Left cardiac atrium (tissue), 4 donors: ENCODE measurements around the gene NUP153. TPM values are rescaled to one million over a fixed set of nuclear protein-coding genes. Genes with fewer than 3 reads are reported as not detected.
"Not testable (repeated sequence)": the region's sequence is repeated elsewhere in the genome, so short reads cannot be mapped to it uniquely, and the experiment has no call there.

Experiments
- ATAC-seq, 2 donors: fragments of 200-7000 bp; cut with Tn5 transposase; one replicate each; pipeline ENCODE4 v1.9.1; 2020; ENCODE audit warnings: mild to moderate bottlenecking in 2 of 2, moderate library complexity in 2 of 2
- DNase-seq: peaks from one replicate; pipeline ENCODE4 v3.0.0-alpha.2; 2020
- intact Hi-C, 2 donors: fragments of 100-400 bp; cut with DNase I; formaldehyde crosslinking; loops; one replicate each; pipeline versions ENCODE4 v1.14.1 to v1.15.1; 2022 to 2023
- total RNA-seq, 2 donors: library from RNA; stranded (reverse); fragmentation: NEBNext Ultra II Directional; extraction: Animal tissue kit (Norgen Biotek cat#: 25700); gene quantifications; one replicate each; pipeline ENCODE4 v1.2.1, GENCODE V29; 2021
- donor health status: DM: no; HTN: yes; CAD: no.
- donor health status: DM: no; HTN: yes; CAD: no; lungs with severe emphysema.
- donor health status: DM: yes; HTN: yes; CAD: no.
- donor health status: Dilated cardiomyopathy.

The NUP153 gene
- total RNA-seq, 2 donors from 2014 or later: 22.0 to 28.1 TPM

- no peak for DNase-seq
- intact Hi-C loops: loop anchor here (1.0 to 10.0 kb wide), 5 partner anchors 117 to 428 kb away; partner anchors contain the start of gene RBM24 (in 1 of the 2)
- peak; percentile 84 to 85 for ATAC-seq
Observed at GRCh38 chr6:17584241-17584803, 122.4 kb downstream of the NUP153 start.

- peak; percentile 20 to 47 for ATAC-seq
- DNase-seq: peak; percentile 31
Observed at GRCh38 chr6:17583811-17584210, 122.9 kb downstream of the NUP153 start.

GRCh38 chr6:17581282-17581681, 125.4 kb downstream of the NUP153 start:
- DNase-seq, ATAC-seq: not testable (repeated sequence)
- intact Hi-C loops: loop anchor here (5.0 to 10.0 kb wide), 4 partner anchors 114 to 424 kb away; partner anchors contain the start of gene RBM24 (in 1 of the 2)

More at GRCh38 chr6:17583811-17584210, 122.9 kb downstream of the NUP153 start:
- intact Hi-C loops: loop anchor here (1.0 to 10.0 kb wide), 5 partner anchors 117 to 428 kb away; partner anchors contain the start of gene RBM24 (in 1 of the 2)

GRCh38 chr6:17580518-17581048, 126.1 kb downstream of the NUP153 start:
- DNase-seq: peak; percentile 48
- peak; percentile 81 to 86 for ATAC-seq
- intact Hi-C loops: loop anchor here (5.0 to 10.0 kb wide), 4 partner anchors 113 to 423 kb away; partner anchors contain the start of gene RBM24 (in 1 of the 2)

- DNase-seq (no peak), ATAC-seq (no peak)
- intact Hi-C loops: no loop called here
Observed at GRCh38 chr6:17577059-17577458, 129.7 kb downstream of the NUP153 start.

GRCh38 chr6:17574866-17575560, 131.7 kb downstream of the NUP153 start:
- intact Hi-C loops: no loop called here
- ATAC-seq (peak in 1 of 2 donors; percentile 83), DNase-seq (no peak)

GRCh38 chr6:17565399-17565798, 141.3 kb downstream of the NUP153 start:
- ATAC-seq: no peak
- intact Hi-C loops: no loop called here

More at GRCh38 chr6:17565399-17565798, 141.3 kb downstream of the NUP153 start:
- DNase-seq: no peak

Other genes with a start within 250 kb of the NUP153 start
- 10 to 100 TPM; 16.7 to 18.5 TPM for gene FAM8A1, start 106.6 kb downstream of the NUP153 start, total RNA-seq